B cell (primary cell): Measurements from ENCODE around the gene RSPH1.

Source experiments
- EZH2 ChIP-seq: IDR thresholded peaks from 2 replicates; pipeline ENCODE4 v1.6.1; 2012; ENCODE audit warnings: borderline replicate concordance, low read depth, mild to moderate bottlenecking, moderate library complexity, low read length; ENCODE audit not compliant: insufficient read depth, poor library complexity, severe bottlenecking
- TF ChIP-seq, protein P1 (sequence below): fragments of 200-600 bp; IDR thresholded peaks from one replicate; pipeline ENCODE4 v1.8.0; 2022; ENCODE audit warnings: antibody characterized with exemption, mild to moderate bottlenecking

DNA sequence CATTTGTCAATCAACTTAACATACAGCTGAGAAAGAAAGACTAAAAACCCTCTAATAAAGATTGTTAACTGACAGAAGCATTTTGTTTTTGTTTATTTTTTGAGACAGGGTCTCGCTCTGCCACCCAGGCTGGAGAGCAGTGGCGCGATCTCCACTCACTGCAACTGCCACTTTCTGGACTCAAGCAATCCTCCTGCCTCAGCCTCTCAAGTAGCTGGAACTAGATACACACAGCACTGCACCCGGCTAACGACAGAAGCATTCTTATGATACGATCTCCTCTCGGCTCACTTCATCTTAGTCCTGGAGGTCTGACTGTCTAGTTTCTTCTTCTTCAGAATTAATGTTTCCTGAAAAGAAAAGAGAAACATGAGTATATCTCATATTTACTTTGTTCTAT lies 23.5 kb downstream of the RSPH1 start:
- TF ChIP-seq, protein P1, sequence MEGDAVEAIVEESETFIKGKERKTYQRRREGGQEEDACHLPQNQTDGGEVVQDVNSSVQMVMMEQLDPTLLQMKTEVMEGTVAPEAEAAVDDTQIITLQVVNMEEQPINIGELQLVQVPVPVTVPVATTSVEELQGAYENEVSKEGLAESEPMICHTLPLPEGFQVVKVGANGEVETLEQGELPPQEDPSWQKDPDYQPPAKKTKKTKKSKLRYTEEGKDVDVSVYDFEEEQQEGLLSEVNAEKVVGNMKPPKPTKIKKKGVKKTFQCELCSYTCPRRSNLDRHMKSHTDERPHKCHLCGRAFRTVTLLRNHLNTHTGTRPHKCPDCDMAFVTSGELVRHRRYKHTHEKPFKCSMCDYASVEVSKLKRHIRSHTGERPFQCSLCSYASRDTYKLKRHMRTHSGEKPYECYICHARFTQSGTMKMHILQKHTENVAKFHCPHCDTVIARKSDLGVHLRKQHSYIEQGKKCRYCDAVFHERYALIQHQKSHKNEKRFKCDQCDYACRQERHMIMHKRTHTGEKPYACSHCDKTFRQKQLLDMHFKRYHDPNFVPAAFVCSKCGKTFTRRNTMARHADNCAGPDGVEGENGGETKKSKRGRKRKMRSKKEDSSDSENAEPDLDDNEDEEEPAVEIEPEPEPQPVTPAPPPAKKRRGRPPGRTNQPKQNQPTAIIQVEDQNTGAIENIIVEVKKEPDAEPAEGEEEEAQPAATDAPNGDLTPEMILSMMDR: no peak
- TF ChIP-seq EZH2: no peak
